Gastrocnemius medialis (tissue), 4 donors: ENCODE results near the gene LPAR2. TPM values are rescaled to one million over a fixed set of nuclear protein-coding genes. Genes with fewer than 3 reads are reported as not detected.

Source experiments
- ATAC-seq, 2 donors: fragments of 150-250 bp; one replicate each; pipeline ENCODE4 v1.9.1; 2016
- DNase-seq, 2 donors: peaks; one replicate each; pipeline ENCODE4 v3.0.0-alpha.2; 2019
- H3K27ac ChIP-seq, 4 donors: fragments of 200-600 bp; sonication (generic); 1 replicate in 1 of 4; 2 replicates in 3 of 4; pipeline ENCODE4 v1.5.1; 2016 to 2018; ENCODE audit warnings: mild to moderate bottlenecking in 2 of 4, moderate library complexity in 1 of 4
- H3K27me3 ChIP-seq, 3 donors: fragments of 200-600 bp; sonication (generic) in 2 of 3; 1 replicate in 1 of 3; 2 replicates in 2 of 3; pipeline versions ENCODE4 v1.5.1 to v1.6.0; 2016 to 2019; ENCODE audit warnings: mild to moderate bottlenecking in 1 of 3, moderate library complexity in 1 of 3
- H3K36me3 ChIP-seq, 2 donors: fragments of 200-600 bp; sonication (generic) in 1 of 2; one replicate each; pipeline ENCODE4 v1.5.1; 2017 to 2018
- H3K4me1 ChIP-seq, 2 donors: fragments of 200-600 bp; sonication (generic) in 1 of 2; one replicate each; pipeline ENCODE4 v1.5.1; 2016 to 2017; ENCODE audit warnings: mild to moderate bottlenecking in 2 of 2
- H3K4me3 ChIP-seq, 4 donors: fragments of 200-600 bp; sonication (generic) in 3 of 4; 1 replicate in 1 of 4; 2 replicates in 3 of 4; pipeline ENCODE4 v1.5.1; 2016 to 2019; ENCODE audit warnings: mild to moderate bottlenecking in 2 of 4
- H3K9me3 ChIP-seq, 3 donors: fragments of 200-600 bp; sonication (generic) in 2 of 3; 1 replicate in 1 of 3; 2 replicates in 2 of 3; pipeline ENCODE4 v1.5.1; 2016 to 2019
- POLR2A ChIP-seq, 2 donors: fragments of 450-650 bp; IDR thresholded peaks; one replicate each; pipeline ENCODE4 v1.6.1; 2017; ENCODE audit warnings: antibody characterized with exemption in 2 of 2, mild to moderate bottlenecking in 2 of 2, moderate library complexity in 2 of 2
- in situ Hi-C, 4 donors: fragments of 200-750 bp; cut with MboI; loops; one replicate each; pipeline versions ENCODE4 v1.15.0 to v1.8.0; 2017; ENCODE audit warnings: low sequenced_read_pairs in 4 of 4
- intact Hi-C: fragments of 100-400 bp; cut with DNase I; formaldehyde crosslinking; loops from one replicate; pipeline ENCODE4 v1.15.1; 2023; ENCODE audit warnings: low total_unique reads
- total RNA-seq, 4 donors: library from RNA; depleted of rRNA; stranded (reverse); fragments of >200 nt; gene quantifications; one replicate each; pipeline versions ENCODE4 v1.1.0 to v1.2.3, GENCODE V29; 2016
- TF ChIP-seq, protein P1 (sequence below), 5 experiments: fragments of 450-650 bp in 3 of 5; fragments of 200-600 bp in 2 of 5; sonication (generic) in 2 of 5; IDR thresholded peaks in 4 of 5; conservative IDR thresholded peaks in 1 of 5; 1 replicate in 4 of 5; 2 replicates in 1 of 5; pipeline ENCODE4 v1.5.1; 2016 to 2019; ENCODE audit warnings: antibody characterized with exemption in 5 of 5, mild to moderate bottlenecking in 3 of 5, moderate library complexity in 3 of 5

LPAR2 gene
- total RNA-seq, 4 donors from 2014 or later = 0.15 to 1.3 (median 0.27) TPM; not detected in 1

- Histone ChIP-seq H3K4me1 (no peaks in the 10 kb centered on the region), H3K9me3 (no peaks in the 10 kb centered on the region), H3K27ac (no peak overlapping the region), H3K4me3 (no peak overlapping the region), H3K36me3 (no peaks in the 10 kb centered on the region), H3K27me3 (peaks cover 15 to 32% (median 24%) of the 10 kb centered on the region in 3 donors)
- no peak for TF ChIP-seq POLR2A (IDR thresholded peaks at IDR 0.05)
- TF ChIP-seq, protein P1, sequence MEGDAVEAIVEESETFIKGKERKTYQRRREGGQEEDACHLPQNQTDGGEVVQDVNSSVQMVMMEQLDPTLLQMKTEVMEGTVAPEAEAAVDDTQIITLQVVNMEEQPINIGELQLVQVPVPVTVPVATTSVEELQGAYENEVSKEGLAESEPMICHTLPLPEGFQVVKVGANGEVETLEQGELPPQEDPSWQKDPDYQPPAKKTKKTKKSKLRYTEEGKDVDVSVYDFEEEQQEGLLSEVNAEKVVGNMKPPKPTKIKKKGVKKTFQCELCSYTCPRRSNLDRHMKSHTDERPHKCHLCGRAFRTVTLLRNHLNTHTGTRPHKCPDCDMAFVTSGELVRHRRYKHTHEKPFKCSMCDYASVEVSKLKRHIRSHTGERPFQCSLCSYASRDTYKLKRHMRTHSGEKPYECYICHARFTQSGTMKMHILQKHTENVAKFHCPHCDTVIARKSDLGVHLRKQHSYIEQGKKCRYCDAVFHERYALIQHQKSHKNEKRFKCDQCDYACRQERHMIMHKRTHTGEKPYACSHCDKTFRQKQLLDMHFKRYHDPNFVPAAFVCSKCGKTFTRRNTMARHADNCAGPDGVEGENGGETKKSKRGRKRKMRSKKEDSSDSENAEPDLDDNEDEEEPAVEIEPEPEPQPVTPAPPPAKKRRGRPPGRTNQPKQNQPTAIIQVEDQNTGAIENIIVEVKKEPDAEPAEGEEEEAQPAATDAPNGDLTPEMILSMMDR (IDR thresholded peaks at IDR 0.05 in 4 of 5, conservative IDR thresholded peaks at IDR 0.05 in 1 of 5) = no peak
- in situ Hi-C loops (no loop called here), intact Hi-C loops (no loop called here)
- no peak for ATAC-seq
- no peak for DNase-seq
Observed at GRCh38 chr19:19624032-19624570, 3.9 kb downstream of the LPAR2 start.

DNA sequence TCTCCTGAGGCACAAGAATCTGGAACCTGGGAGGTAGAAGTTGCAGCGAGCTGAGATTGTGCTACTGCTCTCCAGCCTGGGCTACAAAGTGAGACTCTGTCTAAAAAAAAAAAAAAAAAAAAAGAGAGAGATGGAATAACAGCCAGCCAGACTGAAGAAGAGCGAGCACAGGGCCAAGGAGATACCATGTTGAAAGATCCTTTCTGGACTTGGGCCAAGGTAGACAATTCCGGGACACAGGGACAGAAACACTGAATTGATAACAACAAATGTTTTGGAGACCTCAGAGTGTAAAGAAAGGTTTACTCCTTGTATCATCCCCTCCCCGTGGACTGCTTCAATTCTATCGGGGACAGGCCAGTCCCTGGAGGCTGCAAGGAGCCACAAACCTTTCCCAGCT is 4.6 kb downstream of the LPAR2 start:
- no peaks in the 10 kb centered on the region for H3K4me1 ChIP-seq
- no peak overlapping the region for H3K27ac ChIP-seq
- no peaks in the 10 kb centered on the region for H3K36me3 ChIP-seq
- no peak overlapping the region for H3K4me3 ChIP-seq
- H3K27me3 ChIP-seq = peaks cover 9 to 30% (median 19%) of the 10 kb centered on the region in 3 donors
- DNase-seq (no peak), ATAC-seq (no peak)
- intact Hi-C loops = no loop called here
- TF ChIP-seq POLR2A (IDR thresholded peaks at IDR 0.05) = no peak
- TF ChIP-seq, protein P1 (IDR thresholded peaks at IDR 0.05 in 4 of 5, conservative IDR thresholded peaks at IDR 0.05 in 1 of 5) = no peak
- in situ Hi-C loops = no loop called here
- no peaks in the 10 kb centered on the region for H3K9me3 ChIP-seq

- H3K36me3 ChIP-seq = no peaks in the 10 kb centered on the region
- H3K4me3 ChIP-seq = no peak overlapping the region
- TF ChIP-seq, protein P1 (IDR thresholded peaks at IDR 0.05 in 4 of 5, conservative IDR thresholded peaks at IDR 0.05 in 1 of 5) = no peak
- no peak for TF ChIP-seq POLR2A (IDR thresholded peaks at IDR 0.05)
- peaks cover 0 to 8% of the 10 kb centered on the region in 2 donors for H3K4me1 ChIP-seq
- ATAC-seq = no peak
- H3K9me3 ChIP-seq = no peaks in the 10 kb centered on the region
- in situ Hi-C loops = no loop called here
- no peak for DNase-seq
- no peak overlapping the region for H3K27ac ChIP-seq
- intact Hi-C loops = no loop called here
- H3K27me3 ChIP-seq = peaks cover 8 to 19% (median 14%) of the 10 kb centered on the region in 3 donors
Observed at GRCh38 chr19:19619849-19620210, 8.2 kb downstream of the LPAR2 start.

DNA sequence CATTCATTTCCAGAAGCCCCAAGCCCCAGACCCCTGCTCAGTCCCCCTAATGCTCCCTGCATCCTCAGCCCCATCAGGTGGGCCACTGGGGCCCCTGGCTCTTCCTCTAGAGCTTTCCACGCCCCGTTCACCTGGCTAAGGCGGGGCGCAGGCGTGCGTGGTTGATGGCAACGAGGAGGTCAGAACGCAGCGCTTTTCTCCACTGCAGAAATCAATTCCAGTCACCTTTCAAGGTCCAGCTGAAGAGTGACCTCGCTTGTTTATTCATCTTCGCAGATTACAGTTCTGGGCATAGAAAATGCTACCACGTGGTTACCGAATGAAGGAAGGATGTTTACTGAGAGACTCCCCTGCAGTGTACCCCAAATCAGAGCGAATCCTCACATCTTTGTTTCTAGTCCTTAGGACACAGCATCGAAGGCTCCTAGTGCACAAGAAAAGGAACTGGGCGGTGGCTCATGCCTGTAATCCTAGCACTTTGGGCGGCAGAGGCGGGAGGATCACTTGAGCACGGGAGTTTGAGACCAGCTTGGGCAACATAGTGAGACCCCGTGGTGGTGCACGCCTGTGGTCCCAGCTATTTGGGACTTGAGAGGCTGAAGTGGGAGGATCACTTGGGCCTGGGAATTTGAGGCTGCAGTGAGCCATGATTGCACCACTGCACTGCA is 8.7 kb downstream of the LPAR2 start:
- TF ChIP-seq, protein P1 (IDR thresholded peaks at IDR 0.05 in 4 of 5, conservative IDR thresholded peaks at IDR 0.05 in 1 of 5) = no peak
- TF ChIP-seq POLR2A (IDR thresholded peaks at IDR 0.05) = no peak
- H3K36me3 ChIP-seq = no peaks in the 10 kb centered on the region
- peaks cover 0 to 8% of the 10 kb centered on the region in 2 donors for H3K4me1 ChIP-seq
- no peaks in the 10 kb centered on the region for H3K9me3 ChIP-seq
- in situ Hi-C loops = no loop called here
- H3K27me3 ChIP-seq = peaks cover 8 to 19% (median 14%) of the 10 kb centered on the region in 3 donors
- DNase-seq (no peak), ATAC-seq (no peak)
- no peak overlapping the region for H3K27ac ChIP-seq
- intact Hi-C loops = no loop called here
- H3K4me3 ChIP-seq = no peak overlapping the region
